GM12878 (cell line): ENCODE data around the gene HHIP. TPM values are rescaled to one million over a fixed set of nuclear protein-coding genes. Genes with fewer than 3 reads are reported as not detected.
"Not testable (repeated sequence)": the region's sequence is repeated elsewhere in the genome, so short reads cannot be mapped to it uniquely, and the experiment has no call there.

ENCODE experiments used
- ATAC-seq: fragments of 200-7000 bp; cut with Tn5 transposase; 3 replicates; pipeline ENCODE4 v1.9.1; 2020; ENCODE audit warnings: mild to moderate bottlenecking, moderate library complexity
- BruUV-seq: library from RNA; stranded (reverse); fragments of 400-500 nt; replicated peaks from 2 replicates; lab custom pipeline; 2021; lab: Mats Ljungman, UMichigan
- CTCF ChIA-PET: fragments of 300-600 bp; sonication (Branson Sonifier 250); formaldehyde crosslinking; extraction: SDS; loops from one replicate; lab custom pipeline; 2021; ENCODE audit warnings: inconsistent platforms; lab: Yijun Ruan, JAX
- POLR2A ChIA-PET: fragments of 350-600 bp; formaldehyde crosslinking; extraction: SDS; loops from one replicate; lab custom pipeline; 2021; ENCODE audit warnings: inconsistent platforms; lab: Charles Lee
- RAD21 ChIA-PET: fragments of 300-600 bp; sonication (Branson Sonifier 250); formaldehyde crosslinking; loops from one replicate; lab custom pipeline; 2023; ENCODE audit warnings: antibody characterized with exemption; ENCODE audit not compliant: unreplicated experiment; lab: Charles Lee
- SMC1A ChIA-PET: fragments of 300-600 bp; sonication (Branson Sonifier 250); formaldehyde crosslinking; loops from one replicate; lab custom pipeline; 2023; ENCODE audit not compliant: unreplicated experiment, uncharacterized antibody; lab: Charles Lee
- DNase-seq: peaks from one replicate; pipeline ENCODE4 v3.0.0-alpha.2; 2011; ENCODE audit warnings: low read depth, low spot score
- FAIRE-seq: peaks from 3 replicates; lab custom pipeline; 2011; peaks lifted over from hg19 to GRCh38; lab: Jason Lieb, UNC
- H2AFZ ChIP-seq: 2 replicates; pipeline ENCODE4 v1.6.0; 2011; ENCODE audit warnings: low read depth, low read length, control low read depth; ENCODE audit not compliant: control insufficient read depth
- H3K27ac ChIP-seq: 2 replicates; pipeline ENCODE4 v1.5.1; 2011; ENCODE audit warnings: control low read depth; ENCODE audit not compliant: control insufficient read depth, insufficient read depth
- H3K27me3 ChIP-seq, 2 experiments: replicated peaks in 1 of 2; 2 replicates each; pipeline versions ENCODE4 v1.6.0 to v1.6.1; 2011; ENCODE audit warnings: low read length in 1 of 2; ENCODE audit not compliant: control insufficient read depth in 2 of 2, insufficient read depth in 2 of 2
- H3K36me3 ChIP-seq, 2 experiments: 2 replicates each; pipeline ENCODE4 v1.5.1; 2011; ENCODE audit warnings: low read length in 1 of 2; ENCODE audit not compliant: control insufficient read depth in 2 of 2, insufficient read depth in 2 of 2
- H3K4me1 ChIP-seq: 2 replicates; pipeline ENCODE4 v1.6.1; 2011; ENCODE audit warnings: mild to moderate bottlenecking, low read length, moderate library complexity, mixed read lengths; ENCODE audit not compliant: control insufficient read depth, insufficient read depth
- H3K4me2 ChIP-seq: 2 replicates; pipeline ENCODE4 v1.6.0; 2011; ENCODE audit warnings: control low read depth; ENCODE audit not compliant: control insufficient read depth, insufficient read depth
- H3K4me3 ChIP-seq: fragments of 200-600 bp; sonication (generic); 2 replicates; pipeline ENCODE4 v1.5.1; 2016
- H3K79me2 ChIP-seq: 2 replicates; pipeline ENCODE4 v1.6.0; 2011; ENCODE audit warnings: low read length; ENCODE audit not compliant: control insufficient read depth, insufficient read depth
- H3K9ac ChIP-seq: 2 replicates; pipeline ENCODE4 v1.8.0; 2011; ENCODE audit warnings: low read length, control low read depth, mixed read lengths; ENCODE audit not compliant: control insufficient read depth, insufficient read depth
- H3K9me3 ChIP-seq: replicated peaks from 3 replicates; pipeline ENCODE4 v1.5.1; 2011; ENCODE audit warnings: mild to moderate bottlenecking, low read length; ENCODE audit not compliant: control insufficient read depth, insufficient read depth
- H4K20me1 ChIP-seq: 2 replicates; pipeline ENCODE4 v1.6.0; 2011; ENCODE audit not compliant: control insufficient read depth, insufficient read depth
- BHLHE40 ChIP-seq, 2 experiments: fragments of 450-650 bp in 1 of 2; IDR thresholded peaks; 2 replicates each; pipeline ENCODE4 v1.6.1; 2011 to 2017; ENCODE audit warnings: low read depth in 2 of 2, borderline replicate concordance in 1 of 2, improper control_type of control experiment in 1 of 2, low read length in 1 of 2, mild to moderate bottlenecking in 1 of 2
- CBX5 ChIP-seq: sonication (generic); IDR thresholded peaks from 2 replicates; pipeline ENCODE4 v1.6.1; 2016; ENCODE audit warnings: low read depth, moderate library complexity, mild to moderate bottlenecking, inconsistent platforms
- FOXK2 ChIP-seq: fragments of 450-650 bp; IDR thresholded peaks from 2 replicates; pipeline ENCODE4 v1.6.1; 2017; ENCODE audit warnings: mild to moderate bottlenecking, moderate library complexity
- HCFC1 ChIP-seq: fragments of 150-350 bp; IDR thresholded peaks from 2 replicates; pipeline ENCODE4 v1.6.1; 2014; ENCODE audit warnings: low read length
- NR2F1 ChIP-seq: fragments of 450-650 bp; conservative IDR thresholded peaks from 2 replicates; pipeline ENCODE4 v1.6.1; 2017; ENCODE audit warnings: mild to moderate bottlenecking
- NRF1 ChIP-seq: conservative IDR thresholded peaks from 2 replicates; pipeline ENCODE4 v1.6.1; 2011; ENCODE audit warnings: mild to moderate bottlenecking, low read depth, low read length, improper control_type of control experiment
- RAD21 ChIP-seq: IDR thresholded peaks from 2 replicates; pipeline ENCODE4 v1.6.1; 2011; ENCODE audit warnings: mild to moderate bottlenecking, low read depth, low read length, moderate library complexity; ENCODE audit not compliant: insufficient read depth
- SMAD5 ChIP-seq: IDR thresholded peaks from 2 replicates; pipeline ENCODE4 v1.6.1; 2016; ENCODE audit warnings: antibody characterized with exemption, low read depth
- WGBS: methylation state at CpG from one replicate; pipeline ENCODE4 v1.1.6; 2016; ENCODE audit warnings: low lambda C conversion rate; ENCODE audit not compliant: insufficient replicate concordance, insufficient coverage; ENCODE audit errors: missing lambda C conversion rate; 5-methylcytosine and 5-hydroxymethylcytosine counted together
- in situ Hi-C: fragments of 300-500 bp; cut with MboI; formaldehyde crosslinking; loops from 9 replicates; pipeline ENCODE4 v1.14.3; 2018; ENCODE audit warnings: mixed read lengths
- intact Hi-C: fragments of 100-400 bp; cut with micrococcal nuclease; formaldehyde crosslinking; loops from one replicate; pipeline ENCODE4 v1.14.2; 2022; ENCODE audit not compliant: unreplicated experiment
- polyA plus RNA-seq, 11 experiments: library from polyadenylated mRNA; depleted of rRNA in 4 of 11; unstranded in 6 of 11; stranded (reverse) in 5 of 11; fragments of >200 nt; fragmentation: Nextera tagmentation in 4 of 11; fragmentation: Illumina TruSeq in 1 of 11; extraction: Ambion mirVana in 4 of 11; extraction: Trizol in 1 of 11; gene quantifications; 1 replicate in 1 of 11; 2 replicates in 10 of 11; pipeline versions ENCODE4 v1.2.1 to v1.2.3, GENCODE V29; 2011 to 2016; ENCODE audit warnings: inconsistent platforms in 2 of 11, missing spikeins in 2 of 11, low read depth in 1 of 11
- total RNA-seq, 4 experiments: library from RNA; depleted of rRNA in 3 of 4; stranded (reverse); fragments of >200 nt in 3 of 4; fragmentation: Illumina TruSeq in 1 of 4; extraction: Trizol in 1 of 4; gene quantifications; 2 replicates each; pipeline versions ENCODE4 v1.2.1 to v1.2.3, GENCODE V29; 2013 to 2021

Gene HHIP
- total and polyA plus RNA-seq, 10 of the 15 experiments (the other 5 are each of a cell fraction or from before 2014, with no cell fraction given), result 0.06 to 0.56 (median 0.24) TPM; not detected in 1

DNA sequence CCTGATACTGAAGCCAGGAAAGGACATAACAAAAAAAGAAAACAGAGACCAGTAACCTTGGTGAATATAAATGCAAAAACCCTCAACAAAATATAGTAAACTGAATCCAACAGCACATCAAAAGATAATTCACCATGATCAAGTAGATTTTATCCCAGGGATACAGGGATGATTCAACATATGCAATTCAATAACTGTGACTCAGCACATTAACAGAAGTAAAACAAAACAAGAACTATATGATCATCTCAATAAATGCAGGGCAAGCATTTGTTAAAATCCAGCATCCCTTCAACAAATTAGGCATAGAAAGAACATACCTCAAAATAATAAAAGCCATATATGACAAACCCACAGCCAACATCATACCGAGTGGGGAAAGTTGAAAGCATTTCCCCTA, 112.0 kb downstream of the HHIP start (continued):
- no peak for TF ChIP-seq SMAD5
- no peak for TF ChIP-seq FOXK2
- no peak for TF ChIP-seq NR2F1
- no peak for TF ChIP-seq HCFC1
- no peak for TF ChIP-seq BHLHE40 (IDR thresholded peaks at IDR 0.05; ENCODE audit: borderline replicate concordance in 1 of 2, low read depth in 2 of 2, low read length in 1 of 2)
- TF ChIP-seq NRF1, result no peak
- no peak for TF ChIP-seq RAD21
- no peak for TF ChIP-seq CBX5

DNA sequence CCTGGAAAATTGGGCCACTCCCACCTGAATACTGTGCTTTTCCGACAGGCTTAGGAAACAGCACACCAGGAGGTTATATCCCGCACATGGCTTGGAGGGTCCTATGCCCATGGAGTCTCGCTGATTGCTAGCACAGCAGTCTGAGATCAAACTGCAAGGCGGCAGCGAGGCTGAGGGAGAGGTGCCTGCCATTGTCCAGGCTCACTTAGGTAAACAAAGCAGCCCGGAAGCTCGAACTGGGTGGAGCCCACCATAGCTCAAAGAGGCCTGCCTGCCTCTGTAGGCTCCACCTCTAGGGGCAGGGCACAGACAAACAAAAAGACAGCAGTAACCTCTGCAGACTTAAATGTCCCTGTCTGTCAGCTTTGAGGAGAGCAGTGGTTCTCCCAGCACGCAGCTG, 122.9 kb downstream of the HHIP start:
- ATAC-seq, intact Hi-C loops: not testable (repeated sequence)

More for the DNA sequence above, 122.9 kb downstream of the HHIP start:
- DNase-seq, H3K4me2 ChIP-seq, SMC1A ChIA-PET, FAIRE-seq, H3K4me1 ChIP-seq, H3K36me3 ChIP-seq, H3K9me3 ChIP-seq, H3K4me3 ChIP-seq, H3K9ac ChIP-seq, POLR2A ChIA-PET, RAD21 ChIA-PET, in situ Hi-C loops, H4K20me1 ChIP-seq, H2AFZ ChIP-seq, CTCF ChIA-PET, H3K79me2 ChIP-seq, BruUV-seq, H3K27ac ChIP-seq, H3K27me3 ChIP-seq: not testable (repeated sequence)
- 45% methylated on average over 8 of the region's 8 CpGs for WGBS
